GM23338 (cell line): ENCODE data around the gene DNAJC13.

Experiments
- CREB1 ChIP-seq: fragments of 250-450 bp; sonication (Bioruptor Pico); IDR thresholded peaks from 2 replicates; pipeline ENCODE4 v1.5.0; 2020; ENCODE audit warnings: low read depth, mild to moderate bottlenecking, moderate library complexity
- EZH2 ChIP-seq: fragments of 200-600 bp; sonication (generic); IDR thresholded peaks from one replicate; pipeline ENCODE4 v1.8.0; 2017; ENCODE audit warnings: antibody characterized with exemption, mild to moderate bottlenecking, low read depth; ENCODE audit not compliant: unreplicated experiment
- EZH2phosphoT487 ChIP-seq: fragments of 200-600 bp; sonication (generic); IDR thresholded peaks from one replicate; pipeline ENCODE4 v1.8.1; 2018; ENCODE audit warnings: antibody characterized with exemption; ENCODE audit not compliant: unreplicated experiment
- JUNB ChIP-seq: IDR thresholded peaks from one replicate; pipeline ENCODE4 v1.6.1; 2016; ENCODE audit warnings: antibody characterized with exemption; ENCODE audit not compliant: unreplicated experiment
- NANOG ChIP-seq: IDR thresholded peaks from 2 replicates; pipeline ENCODE4 v1.6.1; 2016; ENCODE audit warnings: antibody characterized with exemption, borderline replicate concordance
- POLR2AphosphoS5 ChIP-seq: IDR thresholded peaks from 2 replicates; pipeline ENCODE4 v1.6.1; 2016; ENCODE audit warnings: antibody characterized with exemption, low read depth
- STAT1 ChIP-seq: IDR thresholded peaks from one replicate; pipeline ENCODE4 v1.6.1; 2016; ENCODE audit warnings: antibody characterized with exemption; ENCODE audit not compliant: unreplicated experiment
- ZNF114 ChIP-seq: fragments of 250-450 bp; sonication (Bioruptor Pico); IDR thresholded peaks from 2 replicates; pipeline ENCODE4 v1.5.0; 2020; ENCODE audit warnings: mild to moderate bottlenecking, moderate library complexity
- ZNF331 ChIP-seq: fragments of 250-450 bp; sonication (Bioruptor Pico); IDR thresholded peaks from 2 replicates; pipeline ENCODE4 v1.5.0; 2020; ENCODE audit warnings: low read depth, mild to moderate bottlenecking, moderate library complexity
- TF ChIP-seq, protein P1 (sequence below), 2 experiments: fragments of 200-600 bp in 1 of 2; sonication (generic) in 1 of 2; conservative IDR thresholded peaks; 2 replicates each; pipeline versions ENCODE4 v1.5.1 to v1.6.1; 2016 to 2017; ENCODE audit warnings: antibody characterized with exemption in 2 of 2, low read depth in 2 of 2, mild to moderate bottlenecking in 2 of 2, moderate library complexity in 1 of 2
- TF ChIP-seq, protein P2 (sequence below): IDR thresholded peaks from one replicate; pipeline ENCODE4 v1.6.1; 2018; ENCODE audit warnings: antibody characterized with exemption; ENCODE audit not compliant: unreplicated experiment
- TF ChIP-seq, protein P3 (sequence below): fragments of 250-450 bp; sonication (Bioruptor Pico); IDR thresholded peaks from 2 replicates; pipeline ENCODE4 v1.5.0; 2020; ENCODE audit warnings: mild to moderate bottlenecking, moderate library complexity
- TF ChIP-seq, protein P4 (sequence below): IDR thresholded peaks from 2 replicates; pipeline ENCODE4 v1.6.1; 2016; ENCODE audit warnings: antibody characterized with exemption

DNA sequence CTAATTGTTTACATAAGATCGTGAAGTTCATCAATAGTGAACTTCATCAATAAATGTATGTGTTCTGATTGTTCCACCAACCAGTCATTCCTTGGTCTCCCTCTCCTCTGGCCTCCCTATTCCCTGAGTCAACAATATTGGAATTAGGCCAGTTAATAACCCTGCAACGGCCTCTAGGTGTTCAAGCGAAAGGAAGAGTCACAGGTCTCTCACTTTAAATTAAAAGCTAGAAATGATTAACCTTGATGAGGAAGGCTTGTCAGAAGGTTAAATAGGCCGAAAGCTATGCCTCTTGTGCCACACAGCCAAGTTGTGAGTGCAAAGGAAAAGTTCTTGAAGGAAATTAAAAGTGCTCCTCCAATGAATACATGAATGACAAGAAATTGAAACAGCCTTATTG lies 90.4 kb downstream of the DNAJC13 start:
- TF ChIP-seq POLR2AphosphoS5 (no peak), EZH2phosphoT487 (no peak), EZH2 (no peak), CREB1 (CRISPR knock-in tag) (no peak), STAT1 (no peak), JUNB (no peak), NANOG (no peak), ZNF331 (CRISPR knock-in tag) (no peak), ZNF114 (CRISPR knock-in tag) (no peak)
- TF ChIP-seq, protein P1, sequence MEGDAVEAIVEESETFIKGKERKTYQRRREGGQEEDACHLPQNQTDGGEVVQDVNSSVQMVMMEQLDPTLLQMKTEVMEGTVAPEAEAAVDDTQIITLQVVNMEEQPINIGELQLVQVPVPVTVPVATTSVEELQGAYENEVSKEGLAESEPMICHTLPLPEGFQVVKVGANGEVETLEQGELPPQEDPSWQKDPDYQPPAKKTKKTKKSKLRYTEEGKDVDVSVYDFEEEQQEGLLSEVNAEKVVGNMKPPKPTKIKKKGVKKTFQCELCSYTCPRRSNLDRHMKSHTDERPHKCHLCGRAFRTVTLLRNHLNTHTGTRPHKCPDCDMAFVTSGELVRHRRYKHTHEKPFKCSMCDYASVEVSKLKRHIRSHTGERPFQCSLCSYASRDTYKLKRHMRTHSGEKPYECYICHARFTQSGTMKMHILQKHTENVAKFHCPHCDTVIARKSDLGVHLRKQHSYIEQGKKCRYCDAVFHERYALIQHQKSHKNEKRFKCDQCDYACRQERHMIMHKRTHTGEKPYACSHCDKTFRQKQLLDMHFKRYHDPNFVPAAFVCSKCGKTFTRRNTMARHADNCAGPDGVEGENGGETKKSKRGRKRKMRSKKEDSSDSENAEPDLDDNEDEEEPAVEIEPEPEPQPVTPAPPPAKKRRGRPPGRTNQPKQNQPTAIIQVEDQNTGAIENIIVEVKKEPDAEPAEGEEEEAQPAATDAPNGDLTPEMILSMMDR (conservative IDR thresholded peaks at IDR 0.05; ENCODE audit: low read depth in 2 of 2) = no peak
- TF ChIP-seq, protein P2, sequence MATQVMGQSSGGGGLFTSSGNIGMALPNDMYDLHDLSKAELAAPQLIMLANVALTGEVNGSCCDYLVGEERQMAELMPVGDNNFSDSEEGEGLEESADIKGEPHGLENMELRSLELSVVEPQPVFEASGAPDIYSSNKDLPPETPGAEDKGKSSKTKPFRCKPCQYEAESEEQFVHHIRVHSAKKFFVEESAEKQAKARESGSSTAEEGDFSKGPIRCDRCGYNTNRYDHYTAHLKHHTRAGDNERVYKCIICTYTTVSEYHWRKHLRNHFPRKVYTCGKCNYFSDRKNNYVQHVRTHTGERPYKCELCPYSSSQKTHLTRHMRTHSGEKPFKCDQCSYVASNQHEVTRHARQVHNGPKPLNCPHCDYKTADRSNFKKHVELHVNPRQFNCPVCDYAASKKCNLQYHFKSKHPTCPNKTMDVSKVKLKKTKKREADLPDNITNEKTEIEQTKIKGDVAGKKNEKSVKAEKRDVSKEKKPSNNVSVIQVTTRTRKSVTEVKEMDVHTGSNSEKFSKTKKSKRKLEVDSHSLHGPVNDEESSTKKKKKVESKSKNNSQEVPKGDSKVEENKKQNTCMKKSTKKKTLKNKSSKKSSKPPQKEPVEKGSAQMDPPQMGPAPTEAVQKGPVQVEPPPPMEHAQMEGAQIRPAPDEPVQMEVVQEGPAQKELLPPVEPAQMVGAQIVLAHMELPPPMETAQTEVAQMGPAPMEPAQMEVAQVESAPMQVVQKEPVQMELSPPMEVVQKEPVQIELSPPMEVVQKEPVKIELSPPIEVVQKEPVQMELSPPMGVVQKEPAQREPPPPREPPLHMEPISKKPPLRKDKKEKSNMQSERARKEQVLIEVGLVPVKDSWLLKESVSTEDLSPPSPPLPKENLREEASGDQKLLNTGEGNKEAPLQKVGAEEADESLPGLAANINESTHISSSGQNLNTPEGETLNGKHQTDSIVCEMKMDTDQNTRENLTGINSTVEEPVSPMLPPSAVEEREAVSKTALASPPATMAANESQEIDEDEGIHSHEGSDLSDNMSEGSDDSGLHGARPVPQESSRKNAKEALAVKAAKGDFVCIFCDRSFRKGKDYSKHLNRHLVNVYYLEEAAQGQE = no peak
- TF ChIP-seq, protein P3, sequence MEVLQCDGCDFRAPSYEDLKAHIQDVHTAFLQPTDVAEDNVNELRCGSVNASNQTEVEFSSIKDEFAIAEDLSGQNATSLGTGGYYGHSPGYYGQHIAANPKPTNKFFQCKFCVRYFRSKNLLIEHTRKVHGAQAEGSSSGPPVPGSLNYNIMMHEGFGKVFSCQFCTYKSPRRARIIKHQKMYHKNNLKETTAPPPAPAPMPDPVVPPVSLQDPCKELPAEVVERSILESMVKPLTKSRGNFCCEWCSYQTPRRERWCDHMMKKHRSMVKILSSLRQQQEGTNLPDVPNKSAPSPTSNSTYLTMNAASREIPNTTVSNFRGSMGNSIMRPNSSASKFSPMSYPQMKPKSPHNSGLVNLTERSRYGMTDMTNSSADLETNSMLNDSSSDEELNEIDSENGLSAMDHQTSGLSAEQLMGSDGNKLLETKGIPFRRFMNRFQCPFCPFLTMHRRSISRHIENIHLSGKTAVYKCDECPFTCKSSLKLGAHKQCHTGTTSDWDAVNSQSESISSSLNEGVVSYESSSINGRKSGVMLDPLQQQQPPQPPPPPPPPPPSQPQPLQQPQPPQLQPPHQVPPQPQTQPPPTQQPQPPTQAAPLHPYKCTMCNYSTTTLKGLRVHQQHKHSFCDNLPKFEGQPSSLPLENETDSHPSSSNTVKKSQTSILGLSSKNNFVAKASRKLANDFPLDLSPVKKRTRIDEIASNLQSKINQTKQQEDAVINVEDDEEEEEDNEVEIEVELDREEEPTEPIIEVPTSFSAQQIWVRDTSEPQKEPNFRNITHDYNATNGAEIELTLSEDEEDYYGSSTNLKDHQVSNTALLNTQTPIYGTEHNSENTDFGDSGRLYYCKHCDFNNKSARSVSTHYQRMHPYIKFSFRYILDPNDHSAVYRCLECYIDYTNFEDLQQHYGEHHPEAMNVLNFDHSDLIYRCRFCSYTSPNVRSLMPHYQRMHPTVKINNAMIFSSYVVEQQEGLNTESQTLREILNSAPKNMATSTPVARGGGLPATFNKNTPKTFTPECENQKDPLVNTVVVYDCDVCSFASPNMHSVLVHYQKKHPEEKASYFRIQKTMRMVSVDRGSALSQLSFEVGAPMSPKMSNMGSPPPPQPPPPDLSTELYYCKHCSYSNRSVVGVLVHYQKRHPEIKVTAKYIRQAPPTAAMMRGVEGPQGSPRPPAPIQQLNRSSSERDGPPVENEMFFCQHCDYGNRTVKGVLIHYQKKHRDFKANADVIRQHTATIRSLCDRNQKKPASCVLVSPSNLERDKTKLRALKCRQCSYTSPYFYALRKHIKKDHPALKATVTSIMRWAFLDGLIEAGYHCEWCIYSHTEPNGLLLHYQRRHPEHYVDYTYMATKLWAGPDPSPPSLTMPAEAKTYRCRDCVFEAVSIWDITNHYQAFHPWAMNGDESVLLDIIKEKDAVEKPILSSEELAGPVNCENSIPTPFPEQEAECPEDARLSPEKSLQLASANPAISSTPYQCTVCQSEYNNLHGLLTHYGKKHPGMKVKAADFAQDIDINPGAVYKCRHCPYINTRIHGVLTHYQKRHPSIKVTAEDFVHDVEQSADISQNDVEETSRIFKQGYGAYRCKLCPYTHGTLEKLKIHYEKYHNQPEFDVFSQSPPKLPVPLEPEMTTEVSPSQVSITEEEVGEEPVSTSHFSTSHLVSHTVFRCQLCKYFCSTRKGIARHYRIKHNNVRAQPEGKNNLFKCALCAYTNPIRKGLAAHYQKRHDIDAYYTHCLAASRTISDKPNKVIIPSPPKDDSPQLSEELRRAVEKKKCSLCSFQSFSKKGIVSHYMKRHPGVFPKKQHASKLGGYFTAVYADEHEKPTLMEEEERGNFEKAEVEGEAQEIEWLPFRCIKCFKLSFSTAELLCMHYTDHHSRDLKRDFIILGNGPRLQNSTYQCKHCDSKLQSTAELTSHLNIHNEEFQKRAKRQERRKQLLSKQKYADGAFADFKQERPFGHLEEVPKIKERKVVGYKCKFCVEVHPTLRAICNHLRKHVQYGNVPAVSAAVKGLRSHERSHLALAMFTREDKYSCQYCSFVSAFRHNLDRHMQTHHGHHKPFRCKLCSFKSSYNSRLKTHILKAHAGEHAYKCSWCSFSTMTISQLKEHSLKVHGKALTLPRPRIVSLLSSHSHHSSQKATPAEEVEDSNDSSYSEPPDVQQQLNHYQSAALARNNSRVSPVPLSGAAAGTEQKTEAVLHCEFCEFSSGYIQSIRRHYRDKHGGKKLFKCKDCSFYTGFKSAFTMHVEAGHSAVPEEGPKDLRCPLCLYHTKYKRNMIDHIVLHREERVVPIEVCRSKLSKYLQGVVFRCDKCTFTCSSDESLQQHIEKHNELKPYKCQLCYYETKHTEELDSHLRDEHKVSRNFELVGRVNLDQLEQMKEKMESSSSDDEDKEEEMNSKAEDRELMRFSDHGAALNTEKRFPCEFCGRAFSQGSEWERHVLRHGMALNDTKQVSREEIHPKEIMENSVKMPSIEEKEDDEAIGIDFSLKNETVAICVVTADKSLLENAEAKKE (CRISPR knock-in tag) = no peak
- TF ChIP-seq, protein P4, sequence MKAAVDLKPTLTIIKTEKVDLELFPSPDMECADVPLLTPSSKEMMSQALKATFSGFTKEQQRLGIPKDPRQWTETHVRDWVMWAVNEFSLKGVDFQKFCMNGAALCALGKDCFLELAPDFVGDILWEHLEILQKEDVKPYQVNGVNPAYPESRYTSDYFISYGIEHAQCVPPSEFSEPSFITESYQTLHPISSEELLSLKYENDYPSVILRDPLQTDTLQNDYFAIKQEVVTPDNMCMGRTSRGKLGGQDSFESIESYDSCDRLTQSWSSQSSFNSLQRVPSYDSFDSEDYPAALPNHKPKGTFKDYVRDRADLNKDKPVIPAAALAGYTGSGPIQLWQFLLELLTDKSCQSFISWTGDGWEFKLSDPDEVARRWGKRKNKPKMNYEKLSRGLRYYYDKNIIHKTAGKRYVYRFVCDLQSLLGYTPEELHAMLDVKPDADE = no peak
